GM23338 (cell line): ENCODE results near the gene ACOXL. TPM values are rescaled to one million over a fixed set of nuclear protein-coding genes. Genes with fewer than 3 reads are reported as not detected.

Experiments used
- ATAC-seq: fragments of 200-7000 bp; cut with Tn5 transposase; 3 replicates; pipeline ENCODE4 v1.9.1; 2020
- DNase-seq: peaks from one replicate; pipeline ENCODE4 v3.0.0-alpha.2; 2015; ENCODE audit warnings: low spot score
- H2AFZ ChIP-seq: fragments of 200-600 bp; sonication (generic); 2 replicates; pipeline ENCODE4 v1.8.0; 2016; ENCODE audit warnings: antibody characterized with exemption, mild to moderate bottlenecking, moderate library complexity
- H3F3A ChIP-seq: fragments of 200-600 bp; sonication (generic); replicated peaks from 2 replicates; pipeline ENCODE4 v1.8.0; 2017; ENCODE audit warnings: antibody characterized with exemption, mixed run types, low read depth
- H3K27ac ChIP-seq: fragments of 200-600 bp; sonication (generic); 2 replicates; pipeline ENCODE4 v1.6.1; 2016; ENCODE audit warnings: low read depth
- H3K27me3 ChIP-seq: fragments of 200-600 bp; sonication (generic); 2 replicates; pipeline ENCODE4 v1.8.0; 2016; ENCODE audit warnings: mild to moderate bottlenecking, mixed run types, moderate library complexity; ENCODE audit not compliant: insufficient read depth
- H3K36me3 ChIP-seq: fragments of 200-600 bp; sonication (generic); 2 replicates; pipeline ENCODE4 v1.8.0; 2016; ENCODE audit warnings: mild to moderate bottlenecking; ENCODE audit not compliant: insufficient read depth
- H3K4me1 ChIP-seq: fragments of 200-600 bp; sonication (generic); 2 replicates; pipeline ENCODE4 v1.8.0; 2016; ENCODE audit warnings: mild to moderate bottlenecking, moderate library complexity; ENCODE audit not compliant: insufficient read depth
- H3K4me2 ChIP-seq: fragments of 200-600 bp; sonication (generic); 2 replicates; pipeline ENCODE4 v1.7.1; 2017; ENCODE audit warnings: mixed run types
- H3K4me3 ChIP-seq: fragments of 200-600 bp; sonication (generic); 2 replicates; pipeline ENCODE4 v1.6.1; 2016; ENCODE audit warnings: mixed run types
- H3K79me2 ChIP-seq: fragments of 200-600 bp; sonication (generic); replicated peaks from 2 replicates; pipeline ENCODE4 v1.8.0; 2017; ENCODE audit warnings: mild to moderate bottlenecking; ENCODE audit not compliant: insufficient read depth
- H3K9me2 ChIP-seq: fragments of 200-600 bp; sonication (generic); 2 replicates; pipeline ENCODE4 v1.8.0; 2017; ENCODE audit not compliant: insufficient read depth
- H4K20me1 ChIP-seq: fragments of 200-600 bp; sonication (generic); replicated peaks from 2 replicates; pipeline ENCODE4 v1.8.0; 2017; ENCODE audit warnings: mild to moderate bottlenecking; ENCODE audit not compliant: insufficient read depth
- H3K27ac Mint-ChIP-seq: 2 replicates; pipeline ENCODE4 v1.8.0; 2020; ENCODE audit warnings: inconsistent platforms, mild to moderate bottlenecking, moderate library complexity, mixed read lengths
- H3K27me3 Mint-ChIP-seq: 3 replicates; pipeline ENCODE4 v1.8.0; 2022; ENCODE audit warnings: low read depth, mild to moderate bottlenecking, moderate library complexity, mixed read lengths, inconsistent platforms; ENCODE audit not compliant: insufficient read depth, poor library complexity
- H3K36me3 Mint-ChIP-seq: 3 replicates; pipeline ENCODE4 v1.8.0; 2021; ENCODE audit warnings: low read depth, mild to moderate bottlenecking, inconsistent platforms, moderate library complexity, mixed read lengths
- H3K4me1 Mint-ChIP-seq: 3 replicates; pipeline ENCODE4 v1.8.0; 2020; ENCODE audit warnings: mild to moderate bottlenecking, inconsistent platforms, mixed read lengths
- H3K4me3 Mint-ChIP-seq: 3 replicates; pipeline ENCODE4 v1.8.0; 2021; ENCODE audit warnings: moderate library complexity, mild to moderate bottlenecking, inconsistent platforms, mixed read lengths
- H3K9me3 Mint-ChIP-seq: 3 replicates; pipeline ENCODE4 v1.8.0; 2020; ENCODE audit warnings: moderate library complexity, mild to moderate bottlenecking, inconsistent platforms, mixed read lengths
- CREB1 ChIP-seq: fragments of 250-450 bp; sonication (Bioruptor Pico); IDR thresholded peaks from 2 replicates; pipeline ENCODE4 v1.5.0; 2020; ENCODE audit warnings: low read depth, mild to moderate bottlenecking, moderate library complexity
- EZH2 ChIP-seq: fragments of 200-600 bp; sonication (generic); IDR thresholded peaks from one replicate; pipeline ENCODE4 v1.8.0; 2017; ENCODE audit warnings: antibody characterized with exemption, mild to moderate bottlenecking, low read depth; ENCODE audit not compliant: unreplicated experiment
- EZH2phosphoT487 ChIP-seq: fragments of 200-600 bp; sonication (generic); IDR thresholded peaks from one replicate; pipeline ENCODE4 v1.8.1; 2018; ENCODE audit warnings: antibody characterized with exemption; ENCODE audit not compliant: unreplicated experiment
- NANOG ChIP-seq: IDR thresholded peaks from 2 replicates; pipeline ENCODE4 v1.6.1; 2016; ENCODE audit warnings: antibody characterized with exemption, borderline replicate concordance
- POLR2AphosphoS5 ChIP-seq: IDR thresholded peaks from 2 replicates; pipeline ENCODE4 v1.6.1; 2016; ENCODE audit warnings: antibody characterized with exemption, low read depth
- STAT1 ChIP-seq: IDR thresholded peaks from one replicate; pipeline ENCODE4 v1.6.1; 2016; ENCODE audit warnings: antibody characterized with exemption; ENCODE audit not compliant: unreplicated experiment
- ZNF114 ChIP-seq: fragments of 250-450 bp; sonication (Bioruptor Pico); IDR thresholded peaks from 2 replicates; pipeline ENCODE4 v1.5.0; 2020; ENCODE audit warnings: mild to moderate bottlenecking, moderate library complexity
- ZNF331 ChIP-seq: fragments of 250-450 bp; sonication (Bioruptor Pico); IDR thresholded peaks from 2 replicates; pipeline ENCODE4 v1.5.0; 2020; ENCODE audit warnings: low read depth, mild to moderate bottlenecking, moderate library complexity
- polyA plus RNA-seq: library from polyadenylated mRNA; unstranded; fragments of >200 nt; fragmentation: Nextera tagmentation; extraction: Ambion mirVana; gene quantifications from 2 replicates; pipeline ENCODE4 v1.2.1, GENCODE V29; 2016
- total RNA-seq: library from RNA; depleted of rRNA; stranded (reverse); fragments of >200 nt; shearing (Covaris generic); gene quantifications from 2 replicates; pipeline ENCODE4 v1.2.3, GENCODE V29; 2014
- TF ChIP-seq, protein P1 (sequence below): IDR thresholded peaks from one replicate; pipeline ENCODE4 v1.6.1; 2018; ENCODE audit warnings: antibody characterized with exemption; ENCODE audit not compliant: unreplicated experiment

Gene ACOXL
- total and polyA plus RNA-seq, 2 experiments from 2014 or later: 9.0 to 14.7 TPM

GRCh38 chr2:111138839-111139238 is 406.5 kb downstream of the ACOXL start (continued):
- TF ChIP-seq, protein P1, sequence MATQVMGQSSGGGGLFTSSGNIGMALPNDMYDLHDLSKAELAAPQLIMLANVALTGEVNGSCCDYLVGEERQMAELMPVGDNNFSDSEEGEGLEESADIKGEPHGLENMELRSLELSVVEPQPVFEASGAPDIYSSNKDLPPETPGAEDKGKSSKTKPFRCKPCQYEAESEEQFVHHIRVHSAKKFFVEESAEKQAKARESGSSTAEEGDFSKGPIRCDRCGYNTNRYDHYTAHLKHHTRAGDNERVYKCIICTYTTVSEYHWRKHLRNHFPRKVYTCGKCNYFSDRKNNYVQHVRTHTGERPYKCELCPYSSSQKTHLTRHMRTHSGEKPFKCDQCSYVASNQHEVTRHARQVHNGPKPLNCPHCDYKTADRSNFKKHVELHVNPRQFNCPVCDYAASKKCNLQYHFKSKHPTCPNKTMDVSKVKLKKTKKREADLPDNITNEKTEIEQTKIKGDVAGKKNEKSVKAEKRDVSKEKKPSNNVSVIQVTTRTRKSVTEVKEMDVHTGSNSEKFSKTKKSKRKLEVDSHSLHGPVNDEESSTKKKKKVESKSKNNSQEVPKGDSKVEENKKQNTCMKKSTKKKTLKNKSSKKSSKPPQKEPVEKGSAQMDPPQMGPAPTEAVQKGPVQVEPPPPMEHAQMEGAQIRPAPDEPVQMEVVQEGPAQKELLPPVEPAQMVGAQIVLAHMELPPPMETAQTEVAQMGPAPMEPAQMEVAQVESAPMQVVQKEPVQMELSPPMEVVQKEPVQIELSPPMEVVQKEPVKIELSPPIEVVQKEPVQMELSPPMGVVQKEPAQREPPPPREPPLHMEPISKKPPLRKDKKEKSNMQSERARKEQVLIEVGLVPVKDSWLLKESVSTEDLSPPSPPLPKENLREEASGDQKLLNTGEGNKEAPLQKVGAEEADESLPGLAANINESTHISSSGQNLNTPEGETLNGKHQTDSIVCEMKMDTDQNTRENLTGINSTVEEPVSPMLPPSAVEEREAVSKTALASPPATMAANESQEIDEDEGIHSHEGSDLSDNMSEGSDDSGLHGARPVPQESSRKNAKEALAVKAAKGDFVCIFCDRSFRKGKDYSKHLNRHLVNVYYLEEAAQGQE: no peak
- no peak for TF ChIP-seq EZH2phosphoT487

DNA sequence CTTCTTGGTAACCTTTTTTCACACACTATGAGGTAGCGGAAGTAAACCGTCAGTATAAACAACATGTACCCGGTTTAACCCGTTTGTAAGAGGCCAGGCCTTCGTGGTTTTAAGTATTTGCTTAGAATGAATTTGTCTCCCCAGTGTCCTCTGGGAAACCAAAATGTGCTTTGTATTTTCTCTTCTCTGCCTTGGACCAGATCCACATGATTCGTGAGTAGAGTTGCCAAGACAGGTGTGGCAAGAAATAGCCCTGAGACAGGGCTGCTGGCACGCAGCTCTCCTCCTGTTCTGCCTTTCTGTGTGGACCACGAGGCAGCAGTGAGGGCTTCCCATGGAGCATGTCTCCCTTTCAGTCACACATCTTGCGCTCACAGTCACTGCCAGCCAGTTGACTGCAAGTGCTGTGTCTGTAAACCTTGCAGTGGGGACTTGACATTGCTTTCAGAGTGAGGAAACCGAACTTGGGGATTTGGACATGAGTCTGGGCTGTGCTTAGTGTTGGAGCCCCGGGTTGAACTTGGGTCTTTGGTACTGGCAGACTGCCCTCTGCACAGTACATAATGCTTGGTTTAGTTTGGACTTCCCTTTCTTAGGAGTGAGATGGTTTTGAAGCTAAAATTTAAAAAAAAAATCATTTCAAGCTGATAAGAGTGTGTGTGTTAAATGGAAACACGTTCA is 407.4 kb downstream of the ACOXL start:
- H3K4me1 ChIP-seq: no peaks in the 10 kb centered on the region
- TF ChIP-seq ZNF331 (CRISPR knock-in tag) (no peak), ZNF114 (CRISPR knock-in tag) (no peak), CREB1 (CRISPR knock-in tag) (no peak), EZH2 (no peak), STAT1 (no peak), POLR2AphosphoS5 (no peak)
- peaks cover 35% of the 10 kb centered on the region for H4K20me1 ChIP-seq
- no peaks in the 10 kb centered on the region for H3K9me3 Mint-ChIP-seq
- ATAC-seq (no peak), DNase-seq (no peak)
- no peaks in the 10 kb centered on the region for H3F3A ChIP-seq
- no peak overlapping the region for H3K4me3 ChIP-seq
- H3K79me2 ChIP-seq: peaks cover 85% of the 10 kb centered on the region
- no peak overlapping the region for H3K4me2 ChIP-seq
- H3K36me3 Mint-ChIP-seq: peaks cover 49% of the 10 kb centered on the region
- peaks cover 4% of the 10 kb centered on the region for H3K27me3 Mint-ChIP-seq
- no peak overlapping the region for H2AFZ ChIP-seq
- peaks cover 5% of the 10 kb centered on the region; the same call in 1 of the 2 replicates for H3K36me3 ChIP-seq
- H3K27me3 ChIP-seq: no peaks in the 10 kb centered on the region
- H3K4me3 Mint-ChIP-seq: no peak overlapping the region
- no peaks in the 10 kb centered on the region for H3K9me2 ChIP-seq
- H3K4me1 Mint-ChIP-seq: peaks cover 16% of the 10 kb centered on the region; the same call in 2 of the 3 replicates
- H3K27ac ChIP-seq: no peak overlapping the region
- H3K27ac Mint-ChIP-seq: no peak overlapping the region

GRCh38 chr2:111140815-111141214 is 408.4 kb downstream of the ACOXL start:
- Mint-ChIP-seq H3K4me3 (no peak overlapping the region), H3K4me1 (peaks cover 11% of the 10 kb centered on the region; the same call in 1 of the 3 replicates), H3K27ac (no peak overlapping the region), H3K27me3 (peaks cover 4% of the 10 kb centered on the region), H3K9me3 (no peaks in the 10 kb centered on the region), H3K36me3 (peaks cover 49% of the 10 kb centered on the region)
- no peak for ATAC-seq
- TF ChIP-seq ZNF331 (CRISPR knock-in tag): no peak
- TF ChIP-seq NANOG: no peak
- TF ChIP-seq STAT1: no peak
- Histone ChIP-seq H3K4me1 (no peaks in the 10 kb centered on the region), H4K20me1 (peaks cover 34% of the 10 kb centered on the region), H3K9me2 (no peaks in the 10 kb centered on the region), H3K79me2 (peaks cover 85% of the 10 kb centered on the region), H3K36me3 (peaks cover 5% of the 10 kb centered on the region; the same call in 1 of the 2 replicates), H3K4me2 (no peak overlapping the region), H3K4me3 (no peak overlapping the region), H2AFZ (no peak overlapping the region), H3F3A (no peaks in the 10 kb centered on the region), H3K27me3 (no peaks in the 10 kb centered on the region), H3K27ac (no peak overlapping the region)
- no peak for DNase-seq
